Keratinocyte (primary cell): Measurements from ENCODE around the gene PABPN1L.

Experiments
- CTCF ChIP-seq, 3 experiments: IDR thresholded peaks in 1 of 3; conservative IDR thresholded peaks in 1 of 3; optimal IDR thresholded peaks in 1 of 3; 2 replicates in 2 of 3; 3 replicates in 1 of 3; pipeline versions ENCODE3 to v1.5.1; 2011; ENCODE audit warnings: low read length in 3 of 3, mild to moderate bottlenecking in 3 of 3, moderate library complexity in 2 of 3, control low read depth in 1 of 3, inconsistent platforms in 1 of 3; ENCODE audit not compliant: insufficient read depth in 2 of 3; ENCODE audit errors: extremely low read depth in 1 of 3
- EZH2 ChIP-seq: IDR thresholded peaks from one replicate; pipeline ENCODE4 v1.6.1; 2012; ENCODE audit warnings: inconsistent platforms, mild to moderate bottlenecking, low read length, moderate library complexity

GRCh38 chr16:88838566-88838965 is 27.9 kb downstream of the PABPN1L start:
- no peak for TF ChIP-seq CTCF (optimal IDR thresholded peaks at IDR 0.05 in 1 of 3, IDR thresholded peaks at IDR 0.05 in 1 of 3, conservative IDR thresholded peaks at IDR 0.05 in 1 of 3; ENCODE audit: extremely low read depth in 1 of 3, insufficient read depth in 2 of 3, low read length in 3 of 3)
- no peak for TF ChIP-seq EZH2
